Stimulated activated effector memory CD8-positive, alpha-beta T cell treated with anti-CD3 and anti-CD28 coated beads, Interleukin-12 subunit alpha, Interleukin-12 subunit beta, amount 100 ng/mL, for 72 hours (primary cell): ENCODE data around the gene MEST.
"Not testable (repeated sequence)": the region's sequence is repeated elsewhere in the genome, so short reads cannot be mapped to it uniquely, and the experiment has no call there.

ENCODE experiments used
- ATAC-seq: fragments of 150-1000 bp; cut with Tn5 transposase; 2 replicates; pipeline ENCODE4 v1.10.0; 2021
- DNase-seq, 2 donors: peaks; one replicate each; pipeline ENCODE4 v3.0.0; 2021 to 2022; ENCODE audit warnings: low spot score in 2 of 2
- H3K27ac Mint-ChIP-seq: one replicate; pipeline ENCODE4 v1.8.0; 2022; ENCODE audit warnings: mild to moderate bottlenecking, mixed read lengths
- H3K36me3 Mint-ChIP-seq: one replicate; pipeline ENCODE4 v1.8.0; 2022; ENCODE audit warnings: mild to moderate bottlenecking, mixed read lengths
- H3K4me1 Mint-ChIP-seq: one replicate; pipeline ENCODE4 v1.8.0; 2022; ENCODE audit warnings: mixed read lengths
- H3K4me3 Mint-ChIP-seq: one replicate; pipeline ENCODE4 v1.8.0; 2022; ENCODE audit warnings: mild to moderate bottlenecking, mixed read lengths
- H3K9me3 Mint-ChIP-seq: one replicate; pipeline ENCODE4 v1.8.0; 2022; ENCODE audit warnings: mixed read lengths

MEST gene, protein sequence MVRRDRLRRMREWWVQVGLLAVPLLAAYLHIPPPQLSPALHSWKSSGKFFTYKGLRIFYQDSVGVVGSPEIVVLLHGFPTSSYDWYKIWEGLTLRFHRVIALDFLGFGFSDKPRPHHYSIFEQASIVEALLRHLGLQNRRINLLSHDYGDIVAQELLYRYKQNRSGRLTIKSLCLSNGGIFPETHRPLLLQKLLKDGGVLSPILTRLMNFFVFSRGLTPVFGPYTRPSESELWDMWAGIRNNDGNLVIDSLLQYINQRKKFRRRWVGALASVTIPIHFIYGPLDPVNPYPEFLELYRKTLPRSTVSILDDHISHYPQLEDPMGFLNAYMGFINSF

DNA sequence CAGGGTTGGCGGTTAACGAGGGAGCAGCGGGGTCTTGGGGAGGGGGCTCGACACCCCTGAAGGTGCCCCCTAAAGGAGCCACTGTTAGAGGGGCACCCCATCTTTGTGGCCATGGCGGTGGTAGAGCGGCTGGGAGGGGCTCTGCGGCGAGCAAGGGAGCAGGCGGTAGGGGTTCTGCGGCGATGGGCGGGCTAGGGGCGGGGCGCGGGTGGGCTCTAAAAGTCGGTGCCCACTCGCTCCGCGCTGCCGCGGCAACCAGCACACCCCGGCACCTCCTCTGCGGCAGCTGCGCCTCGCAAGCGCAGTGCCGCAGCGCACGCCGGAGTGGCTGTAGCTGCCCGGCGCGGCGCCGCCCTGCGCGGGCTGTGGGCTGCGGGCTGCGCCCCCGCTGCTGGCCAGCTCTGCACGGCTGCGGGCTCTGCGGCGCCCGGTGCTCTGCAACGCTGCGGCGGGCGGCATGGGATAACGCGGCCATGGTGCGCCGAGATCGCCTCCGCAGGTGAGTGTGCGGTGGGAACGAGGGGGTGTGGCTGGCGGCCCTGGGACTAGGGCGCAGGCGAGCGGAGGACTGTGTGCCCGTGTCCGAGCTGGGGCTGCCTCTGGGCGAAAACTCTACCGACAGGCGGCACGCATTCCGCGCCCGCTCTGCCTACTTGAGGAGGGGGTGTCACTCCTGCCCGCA is at the start of gene MEST:
Gene MEST (plus strand): TSS at position 245 of the 682 bp plus-strand sequence. CDS start 229 bp downstream, at position 474.
- ATAC-seq (peak; percentile 44), DNase-seq (peak in 1 of 2 donors; percentile 45)
- Mint-ChIP-seq H3K36me3 (no peaks in the 10 kb centered on the region), H3K4me3 (peak within 1 kb of the TSS; percentile 58), H3K4me1 (peaks cover 12% of the 10 kb centered on the region), H3K9me3 (no peaks in the 10 kb centered on the region), H3K27ac (no peak within 1 kb of the TSS)

DNA sequence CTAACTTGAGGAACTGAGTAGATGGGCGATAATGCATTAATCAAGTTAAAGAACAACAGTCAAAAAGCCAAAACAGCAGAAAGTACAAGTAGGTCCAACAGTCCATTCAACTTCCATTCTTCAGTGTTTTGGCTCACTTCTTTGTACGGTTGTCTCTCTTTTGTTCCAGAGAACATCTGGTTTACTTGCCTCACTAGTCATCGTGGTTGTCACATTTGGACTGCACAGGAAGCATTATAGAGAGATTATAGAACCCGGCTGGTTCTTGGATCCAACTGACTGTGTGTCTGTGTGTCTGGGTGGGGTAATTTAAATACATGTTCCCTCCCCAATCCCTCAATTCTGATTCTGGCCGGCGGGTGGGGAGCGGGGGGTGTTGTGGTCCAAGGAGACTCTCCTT is 49.3 kb upstream of the MEST start:
- Mint-ChIP-seq H3K4me1 (peaks cover 11% of the 10 kb centered on the region), H3K4me3 (no peak overlapping the region)
- no peak for DNase-seq

GRCh38 chr7:130444234-130444633 is 47.7 kb upstream of the MEST start:
- Mint-ChIP-seq H3K4me1 (peaks cover 11% of the 10 kb centered on the region), H3K4me3 (no peak overlapping the region), H3K27ac (no peak overlapping the region), H3K9me3 (peaks cover 6% of the 10 kb centered on the region), H3K36me3 (peaks cover 10% of the 10 kb centered on the region)
- DNase-seq: no peak
- ATAC-seq: no peak

More for the DNA sequence above, 49.3 kb upstream of the MEST start:
- peaks cover 10% of the 10 kb centered on the region for H3K36me3 Mint-ChIP-seq
- no peak for ATAC-seq
- H3K9me3 Mint-ChIP-seq: no peaks in the 10 kb centered on the region
- no peak overlapping the region for H3K27ac Mint-ChIP-seq

DNA sequence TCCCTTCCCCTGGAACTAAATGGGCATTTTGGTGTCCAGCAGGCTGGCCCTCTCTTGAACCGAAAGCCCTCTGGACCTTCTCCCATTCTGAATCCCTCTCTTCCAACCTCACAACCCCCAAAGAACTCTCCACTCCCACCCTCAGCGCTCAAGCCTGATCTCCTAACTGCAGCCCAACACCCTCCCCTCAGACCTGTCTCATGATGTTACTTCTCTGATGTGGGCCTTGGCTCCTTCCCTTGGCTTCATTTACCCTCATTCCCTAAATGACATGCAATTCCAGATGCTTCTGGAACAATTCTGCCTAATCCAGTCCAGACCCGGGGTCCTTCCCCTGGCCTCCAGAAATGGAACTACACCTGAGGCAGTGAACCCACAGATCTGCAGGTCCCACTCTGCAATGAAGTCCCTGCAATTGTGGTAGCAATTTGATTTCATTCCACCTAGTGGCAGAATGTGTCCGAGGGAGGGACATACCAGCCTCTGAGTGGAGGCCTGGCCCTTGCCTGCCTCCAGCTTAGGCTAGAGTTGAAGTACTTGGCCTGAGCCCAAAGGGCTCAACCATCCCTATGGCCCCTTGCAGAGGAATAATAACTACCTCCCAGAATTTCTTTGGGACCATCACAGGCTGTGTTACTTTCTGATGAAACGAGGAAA is 47.0 kb upstream of the MEST start:
- H3K4me3 Mint-ChIP-seq: no peak overlapping the region

GRCh38 chr7:130446259-130446658 is 45.6 kb upstream of the MEST start:
- peak; percentile 88 for ATAC-seq
- Mint-ChIP-seq H3K36me3 (peaks cover under 1% of the 10 kb centered on the region), H3K4me1 (no peaks in the 10 kb centered on the region), H3K27ac (no peak overlapping the region), H3K4me3 (no peak overlapping the region), H3K9me3 (peaks cover 6% of the 10 kb centered on the region)
- no peak for DNase-seq

More for the DNA sequence above, 47.0 kb upstream of the MEST start:
- DNase-seq: no peak
- peaks cover 6% of the 10 kb centered on the region for H3K9me3 Mint-ChIP-seq
- peaks cover 10% of the 10 kb centered on the region for H3K36me3 Mint-ChIP-seq
- H3K4me1 Mint-ChIP-seq: peaks cover 11% of the 10 kb centered on the region
- H3K27ac Mint-ChIP-seq: no peak overlapping the region
- ATAC-seq: no peak

DNA sequence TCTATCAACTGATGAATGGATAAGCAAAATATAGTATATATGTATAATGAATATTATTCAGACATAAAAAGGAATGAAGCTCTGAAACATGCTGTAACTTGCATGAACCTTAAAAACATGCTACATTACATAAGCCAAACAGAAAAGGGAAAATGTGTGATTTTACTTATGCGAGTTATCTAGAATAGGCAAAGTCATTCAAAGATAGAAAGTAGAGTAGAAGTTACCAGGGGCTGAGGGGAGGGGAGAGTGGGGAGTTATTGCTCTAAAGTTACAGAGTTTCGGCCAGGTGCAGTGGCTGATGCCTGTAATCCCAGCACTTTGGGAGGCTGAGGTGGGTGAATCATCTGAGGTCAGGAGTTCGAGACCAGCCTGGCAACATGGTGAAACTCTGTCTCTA is 40.5 kb upstream of the MEST start:
- peaks cover 15% of the 10 kb centered on the region for H3K4me1 Mint-ChIP-seq
- DNase-seq, H3K4me3 Mint-ChIP-seq, H3K27ac Mint-ChIP-seq, ATAC-seq, H3K36me3 Mint-ChIP-seq, H3K9me3 Mint-ChIP-seq: not testable (repeated sequence)

DNA sequence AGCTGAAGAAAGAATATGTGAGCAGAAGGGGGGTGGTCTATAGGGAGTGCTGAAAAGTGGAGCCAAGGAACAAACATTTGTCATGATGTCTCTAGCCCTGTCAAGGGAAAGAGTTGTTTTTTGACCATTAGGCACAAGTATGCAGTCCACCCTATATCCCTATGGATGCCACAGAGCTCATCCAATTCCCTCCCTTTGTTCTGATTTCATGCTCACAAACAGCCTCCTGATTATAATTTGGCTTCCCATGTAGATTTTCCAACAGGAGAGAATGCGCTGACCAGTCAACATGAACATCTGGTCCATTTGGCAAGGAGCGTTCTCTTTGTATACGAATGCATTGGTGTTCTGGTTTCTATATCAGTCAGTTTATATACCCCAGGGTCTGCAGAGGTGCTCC is 38.9 kb upstream of the MEST start:
- Mint-ChIP-seq H3K4me3 (no peak overlapping the region), H3K27ac (no peak overlapping the region), H3K4me1 (peaks cover 16% of the 10 kb centered on the region), H3K36me3 (no peaks in the 10 kb centered on the region), H3K9me3 (peaks cover 6% of the 10 kb centered on the region)
- DNase-seq (no peak), ATAC-seq (no peak)

GRCh38 chr7:130454959-130455358 is 36.9 kb upstream of the MEST start:
- DNase-seq (no peak), ATAC-seq (no peak)
- H3K27ac Mint-ChIP-seq: no peak overlapping the region
- H3K9me3 Mint-ChIP-seq: peaks cover 4% of the 10 kb centered on the region
- H3K36me3 Mint-ChIP-seq: no peaks in the 10 kb centered on the region
- no peak overlapping the region for H3K4me3 Mint-ChIP-seq
- peaks cover 21% of the 10 kb centered on the region for H3K4me1 Mint-ChIP-seq

GRCh38 chr7:130458257-130458656 is 33.6 kb upstream of the MEST start:
- H3K9me3 Mint-ChIP-seq: peaks cover 4% of the 10 kb centered on the region
- H3K27ac Mint-ChIP-seq: no peak overlapping the region
- DNase-seq (no peak), ATAC-seq (peak; percentile 67)
- H3K4me3 Mint-ChIP-seq: no peak overlapping the region
- no peaks in the 10 kb centered on the region for H3K36me3 Mint-ChIP-seq
- H3K4me1 Mint-ChIP-seq: peaks cover 21% of the 10 kb centered on the region

GRCh38 chr7:130461272-130461671 is 30.6 kb upstream of the MEST start:
- H3K27ac Mint-ChIP-seq: no peak overlapping the region
- no peaks in the 10 kb centered on the region for H3K36me3 Mint-ChIP-seq
- ATAC-seq: no peak
- peaks cover 4% of the 10 kb centered on the region for H3K9me3 Mint-ChIP-seq
- H3K4me1 Mint-ChIP-seq: peaks cover 6% of the 10 kb centered on the region
- no peak overlapping the region for H3K4me3 Mint-ChIP-seq
- DNase-seq: no peak

DNA sequence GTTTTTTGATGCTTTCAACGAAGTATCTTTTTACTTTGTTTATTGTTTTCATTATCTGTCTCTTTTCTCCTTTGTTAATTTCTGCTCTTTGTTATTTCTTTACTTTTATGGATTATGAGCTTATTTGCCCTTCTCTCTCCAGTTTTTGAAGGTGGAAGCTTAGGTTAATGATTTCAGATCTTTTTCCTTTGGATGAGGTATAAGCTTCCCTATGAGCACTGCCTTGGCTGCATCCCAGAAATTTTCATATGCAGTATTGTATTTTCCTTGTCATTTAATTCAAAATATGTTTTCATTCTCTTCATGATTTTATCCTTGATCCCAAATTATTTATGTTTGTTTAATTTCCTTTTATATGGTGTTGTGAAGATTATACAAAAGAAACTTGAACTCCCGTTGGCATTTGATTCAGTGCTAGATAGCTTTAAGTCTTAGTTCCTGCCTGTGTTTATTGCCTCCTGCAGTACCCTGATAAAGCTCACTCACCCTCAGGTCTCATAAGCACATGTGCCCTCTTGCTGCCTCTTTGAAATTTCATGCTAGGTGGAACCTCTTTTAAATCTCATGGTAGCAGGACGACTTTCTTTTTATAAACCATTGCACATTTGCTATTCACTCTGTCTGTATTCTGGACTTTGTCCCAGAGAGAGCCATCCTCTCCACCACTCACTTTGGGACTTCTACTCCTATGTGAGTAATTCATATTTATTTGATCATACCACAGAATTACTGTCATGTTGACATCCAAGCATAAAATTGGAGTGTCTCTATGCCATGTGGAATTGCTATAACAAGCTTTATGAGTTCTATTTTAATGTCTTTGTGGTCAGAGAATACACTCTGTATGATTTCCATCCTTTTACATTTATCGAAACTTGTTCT is 28.1 kb upstream of the MEST start:
- Mint-ChIP-seq H3K4me3 (no peak overlapping the region), H3K9me3 (peaks cover 2% of the 10 kb centered on the region), H3K4me1 (no peaks in the 10 kb centered on the region), H3K27ac (no peak overlapping the region), H3K36me3 (no peaks in the 10 kb centered on the region)
- DNase-seq (no peak), ATAC-seq (no peak)

GRCh38 chr7:130468612-130469011 is 23.3 kb upstream of the MEST start:
- H3K4me3 Mint-ChIP-seq: no peak overlapping the region
- no peaks in the 10 kb centered on the region for H3K4me1 Mint-ChIP-seq
- DNase-seq (no peak), ATAC-seq (no peak)
- H3K9me3 Mint-ChIP-seq: no peaks in the 10 kb centered on the region
- H3K36me3 Mint-ChIP-seq: no peaks in the 10 kb centered on the region
- H3K27ac Mint-ChIP-seq: no peak overlapping the region

DNA sequence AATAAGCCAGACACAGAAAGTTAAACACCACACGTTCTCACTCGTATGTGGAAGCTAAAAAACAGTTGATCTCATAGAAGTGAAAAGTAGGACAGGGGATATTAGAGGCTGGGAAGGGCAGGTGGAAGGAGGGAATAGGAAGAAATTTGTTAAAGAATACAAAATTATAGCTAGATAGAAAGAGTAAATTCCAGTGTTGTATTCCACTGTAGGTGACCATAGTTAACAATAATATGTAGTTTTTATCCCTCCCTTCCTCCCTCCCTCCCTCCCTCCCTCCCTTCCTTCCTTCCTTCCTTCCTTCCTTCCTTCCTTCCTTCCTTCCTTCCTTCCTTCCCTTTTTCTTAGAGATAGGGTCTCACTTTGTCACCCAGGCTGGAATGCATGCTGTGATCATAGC is 19.9 kb upstream of the MEST start:
- no peaks in the 10 kb centered on the region for H3K9me3 Mint-ChIP-seq
- H3K36me3 Mint-ChIP-seq: no peaks in the 10 kb centered on the region
- no peak overlapping the region for H3K27ac Mint-ChIP-seq
- H3K4me1 Mint-ChIP-seq: no peaks in the 10 kb centered on the region
- ATAC-seq (no peak), DNase-seq (no peak)
- H3K4me3 Mint-ChIP-seq: no peak overlapping the region

- Mint-ChIP-seq H3K36me3 (no peaks in the 10 kb centered on the region), H3K4me1 (no peaks in the 10 kb centered on the region), H3K9me3 (no peaks in the 10 kb centered on the region), H3K4me3 (no peak overlapping the region), H3K27ac (no peak overlapping the region)
- no peak for ATAC-seq
- no peak for DNase-seq
Observed at GRCh38 chr7:130473289-130473688, 18.6 kb upstream of the MEST start.

DNA sequence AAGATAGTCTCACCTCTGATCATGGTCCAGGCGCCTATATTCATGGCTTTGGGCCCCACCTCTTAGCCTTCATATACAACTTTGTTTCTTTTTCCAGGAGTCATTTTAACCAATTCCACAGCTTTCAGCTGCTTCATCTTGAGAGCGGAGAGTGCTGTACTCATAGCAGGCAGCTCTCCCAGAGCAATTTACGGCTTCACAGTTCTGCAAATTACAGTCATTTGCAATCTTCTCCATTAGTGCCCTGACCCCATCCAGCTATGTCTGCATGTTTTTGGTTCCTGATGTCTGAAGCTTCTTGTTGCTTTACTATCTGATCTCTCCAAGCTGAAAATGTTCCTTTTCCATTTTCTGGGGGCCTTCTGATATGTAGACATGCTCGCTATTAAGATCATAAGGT is 18.0 kb upstream of the MEST start:
- H3K9me3 Mint-ChIP-seq: no peaks in the 10 kb centered on the region
- DNase-seq: no peak
- no peak overlapping the region for H3K27ac Mint-ChIP-seq
- H3K36me3 Mint-ChIP-seq: no peaks in the 10 kb centered on the region
- ATAC-seq: no peak
- H3K4me1 Mint-ChIP-seq: no peaks in the 10 kb centered on the region
- H3K4me3 Mint-ChIP-seq: no peak overlapping the region
